Activated T-helper 2 cell treated with anti-CD3 and anti-CD28 coated beads, Interferon-gamma antibody, Interleukin-2, Interleukin-4, amounts not matched to agents 10 μg/mL and 5 μg/mL and 100 μg/mL, durations not matched to agents 14 hours and 24 hours and 36 hours (primary cell): ENCODE measurements around the gene ANLN. TPM values are rescaled to one million over a fixed set of nuclear protein-coding genes. Genes with fewer than 3 reads are reported as not detected.
"Not testable (repeated sequence)": the region's sequence is repeated elsewhere in the genome, so short reads cannot be mapped to it uniquely, and the experiment has no call there.

ENCODE experiments used
- DNase-seq: peaks from one replicate; pipeline ENCODE4 v3.0.0; 2021; ENCODE audit warnings: low spot score
- H3K27ac Mint-ChIP-seq: one replicate; pipeline ENCODE4 v1.8.0; 2021; ENCODE audit warnings: mixed read lengths
- H3K27me3 Mint-ChIP-seq: one replicate; pipeline ENCODE4 v1.8.0; 2021; ENCODE audit warnings: low read depth, mixed read lengths
- H3K36me3 Mint-ChIP-seq: one replicate; pipeline ENCODE4 v1.8.0; 2021; ENCODE audit warnings: low read depth, mixed read lengths
- H3K4me1 Mint-ChIP-seq: one replicate; pipeline ENCODE4 v1.8.0; 2021; ENCODE audit warnings: low read depth, mixed read lengths
- H3K4me3 Mint-ChIP-seq: one replicate; pipeline ENCODE4 v1.8.0; 2021; ENCODE audit warnings: low read depth, mild to moderate bottlenecking, moderate library complexity, mixed read lengths
- H3K9me3 Mint-ChIP-seq: one replicate; pipeline ENCODE4 v1.8.0; 2021; ENCODE audit warnings: mixed read lengths
- intact Hi-C: fragments of 100-400 bp; cut with micrococcal nuclease; formaldehyde crosslinking; loops from one replicate; pipeline ENCODE4 v1.15.1; 2023
- total RNA-seq: library from RNA; stranded (reverse); gene quantifications from 2 replicates; pipeline ENCODE4 v1.2.3, GENCODE V29; 2022

The ANLN gene
- total RNA-seq, 1 donor from 2014 or later: 38.0 TPM

GRCh38 chr7:36366005-36366717 is 23.5 kb upstream of the ANLN start:
- H3K4me1 Mint-ChIP-seq: peaks cover 8% of the 10 kb centered on the region
- no peaks in the 10 kb centered on the region for H3K9me3 Mint-ChIP-seq
- peak overlapping the region; percentile 64 for H3K4me3 Mint-ChIP-seq
- intact Hi-C loops: loop anchor here (2.0 kb wide), 1 partner anchor 213 kb away; the partner anchor contains the start of gene EEPD1
- no peak overlapping the region for H3K27ac Mint-ChIP-seq
- no peak for DNase-seq
- no peaks in the 10 kb centered on the region for H3K36me3 Mint-ChIP-seq
- H3K27me3 Mint-ChIP-seq: peaks cover 35% of the 10 kb centered on the region

DNA sequence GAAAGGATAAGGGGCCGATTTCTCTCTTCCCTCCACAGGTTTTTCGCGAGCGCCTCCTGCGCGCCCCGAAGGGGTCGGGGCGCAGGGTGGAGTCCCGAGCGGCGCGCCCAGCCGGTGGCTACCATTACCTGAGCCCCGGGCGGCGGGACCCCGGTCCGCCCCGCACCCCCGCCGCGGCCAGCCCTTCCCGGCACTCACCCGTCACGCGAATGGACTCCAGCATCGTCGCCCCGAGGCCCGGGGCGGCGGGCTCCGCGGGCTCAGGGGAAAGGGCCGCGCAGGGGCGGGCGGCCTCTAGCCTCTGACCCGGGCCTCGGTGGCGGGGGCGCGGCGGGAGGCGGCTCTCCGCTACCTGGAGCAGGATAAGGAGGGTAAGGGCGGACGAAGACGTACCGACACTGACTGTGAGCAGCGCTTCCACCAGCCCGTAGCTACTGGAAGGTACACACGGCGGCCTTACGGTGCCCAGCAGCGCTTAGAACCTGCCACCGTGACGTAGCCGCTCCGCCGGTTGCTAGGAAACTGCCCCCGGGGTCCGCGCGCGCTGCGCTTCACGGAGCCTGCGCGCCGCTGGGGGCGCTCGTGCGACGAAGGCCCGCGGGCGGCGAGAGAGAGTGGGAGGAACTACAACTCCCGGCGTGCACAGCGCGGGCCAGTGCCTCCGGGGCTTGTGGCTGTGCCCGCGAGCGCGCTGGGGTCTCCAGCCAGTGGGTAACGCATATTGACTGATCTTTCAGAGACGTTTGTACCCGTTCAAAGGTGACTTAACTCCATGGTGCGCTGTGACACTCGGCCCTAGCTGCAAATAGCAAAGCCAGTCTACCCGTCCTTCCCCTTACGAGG is 22.7 kb upstream of the ANLN start:
- H3K27ac Mint-ChIP-seq: no peak overlapping the region
- no peaks in the 10 kb centered on the region for H3K36me3 Mint-ChIP-seq
- intact Hi-C loops: loop anchor here (1.0 to 2.0 kb wide), 2 partner anchors 22 to 214 kb away; partner anchors contain the start of genes ANLN and EEPD1
- H3K9me3 Mint-ChIP-seq: no peaks in the 10 kb centered on the region
- H3K4me3 Mint-ChIP-seq: peak overlapping the region; percentile 84
- peak; percentile 87 for DNase-seq
- peaks cover 39% of the 10 kb centered on the region for H3K27me3 Mint-ChIP-seq
- H3K4me1 Mint-ChIP-seq: peaks cover 11% of the 10 kb centered on the region

GRCh38 chr7:36367561-36368077 is 22.0 kb upstream of the ANLN start:
- Mint-ChIP-seq H3K4me1 (peaks cover 11% of the 10 kb centered on the region), H3K27ac (no peak overlapping the region), H3K9me3 (no peaks in the 10 kb centered on the region), H3K27me3 (peaks cover 41% of the 10 kb centered on the region), H3K4me3 (peak overlapping the region; percentile 84), H3K36me3 (no peaks in the 10 kb centered on the region)
- intact Hi-C loops: loop anchor here (1.0 to 2.0 kb wide), 2 partner anchors 22 to 215 kb away; partner anchors contain the start of genes ANLN and EEPD1
- DNase-seq: no peak

- intact Hi-C loops: no loop called here
- Mint-ChIP-seq H3K9me3 (no peaks in the 10 kb centered on the region), H3K36me3 (no peaks in the 10 kb centered on the region), H3K27me3 (peaks cover 42% of the 10 kb centered on the region), H3K4me3 (peak overlapping the region; percentile 11), H3K27ac (no peak overlapping the region), H3K4me1 (peaks cover 11% of the 10 kb centered on the region)
- no peak for DNase-seq
These were observed 21.2 kb upstream of the ANLN start for GRCh38 chr7:36368496-36368895.

DNA sequence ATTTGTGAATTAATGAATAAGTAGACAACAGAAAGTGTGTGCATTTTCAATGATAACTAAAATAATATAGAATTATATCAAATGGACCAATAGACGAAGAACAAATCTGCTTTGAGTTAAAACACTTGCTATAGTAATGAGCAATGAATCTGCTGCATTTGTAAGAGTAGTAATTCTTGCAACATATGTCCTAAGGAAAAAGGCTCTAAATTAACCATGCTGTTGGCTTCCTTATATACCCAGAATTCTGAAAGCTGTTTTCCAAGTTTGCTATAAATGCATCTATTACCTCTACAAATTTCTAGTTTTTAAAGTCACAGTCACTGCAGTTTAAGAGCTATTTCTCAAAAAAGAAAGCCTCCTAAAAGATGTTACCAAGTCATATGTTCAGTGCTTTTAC is 20.5 kb upstream of the ANLN start:
- no peaks in the 10 kb centered on the region for H3K9me3 Mint-ChIP-seq
- DNase-seq: no peak
- intact Hi-C loops: no loop called here
- peaks cover 41% of the 10 kb centered on the region for H3K27me3 Mint-ChIP-seq
- no peak overlapping the region for H3K4me3 Mint-ChIP-seq
- H3K27ac Mint-ChIP-seq: no peak overlapping the region
- no peaks in the 10 kb centered on the region for H3K36me3 Mint-ChIP-seq
- peaks cover 11% of the 10 kb centered on the region for H3K4me1 Mint-ChIP-seq

DNA sequence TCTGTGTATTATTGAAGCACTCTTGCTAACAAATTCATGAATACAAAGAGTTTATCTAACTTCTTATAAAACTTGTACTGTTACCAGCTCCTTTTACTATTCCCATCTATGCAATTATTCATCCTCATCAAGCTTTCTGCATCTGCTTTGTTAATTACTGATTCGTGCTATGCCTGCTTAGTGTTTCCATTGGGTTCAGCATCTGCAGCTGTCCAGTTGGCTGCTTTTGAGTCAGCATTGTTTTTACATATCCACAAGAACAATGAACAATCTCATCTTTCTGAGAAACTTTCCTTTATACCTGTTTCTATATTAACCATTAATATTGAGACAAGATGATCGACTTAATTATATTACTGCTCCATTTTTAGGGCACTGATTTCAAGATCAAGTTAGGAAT is 19.6 kb upstream of the ANLN start:
- Mint-ChIP-seq H3K27ac (no peak overlapping the region), H3K36me3 (no peaks in the 10 kb centered on the region), H3K4me3 (no peak overlapping the region), H3K4me1 (peaks cover 11% of the 10 kb centered on the region), H3K27me3 (peaks cover 34% of the 10 kb centered on the region), H3K9me3 (no peaks in the 10 kb centered on the region)
- no peak for DNase-seq
- intact Hi-C loops: no loop called here

- peaks cover 38% of the 10 kb centered on the region for H3K27me3 Mint-ChIP-seq
- H3K27ac Mint-ChIP-seq: no peak overlapping the region
- H3K4me1 Mint-ChIP-seq: peaks cover 6% of the 10 kb centered on the region
- intact Hi-C loops: no loop called here
- no peak for DNase-seq
- no peak overlapping the region for H3K4me3 Mint-ChIP-seq
- H3K36me3 Mint-ChIP-seq: no peaks in the 10 kb centered on the region
- H3K9me3 Mint-ChIP-seq: no peaks in the 10 kb centered on the region
These were observed 17.5 kb upstream of the ANLN start for GRCh38 chr7:36372156-36372555.

GRCh38 chr7:36378555-36378954 is 11.1 kb upstream of the ANLN start:
- DNase-seq, H3K36me3 Mint-ChIP-seq, H3K27ac Mint-ChIP-seq, H3K9me3 Mint-ChIP-seq, intact Hi-C loops, H3K4me3 Mint-ChIP-seq: not testable (repeated sequence)
- Mint-ChIP-seq H3K27me3 (peaks cover 22% of the 10 kb centered on the region), H3K4me1 (peaks cover 13% of the 10 kb centered on the region)

DNA sequence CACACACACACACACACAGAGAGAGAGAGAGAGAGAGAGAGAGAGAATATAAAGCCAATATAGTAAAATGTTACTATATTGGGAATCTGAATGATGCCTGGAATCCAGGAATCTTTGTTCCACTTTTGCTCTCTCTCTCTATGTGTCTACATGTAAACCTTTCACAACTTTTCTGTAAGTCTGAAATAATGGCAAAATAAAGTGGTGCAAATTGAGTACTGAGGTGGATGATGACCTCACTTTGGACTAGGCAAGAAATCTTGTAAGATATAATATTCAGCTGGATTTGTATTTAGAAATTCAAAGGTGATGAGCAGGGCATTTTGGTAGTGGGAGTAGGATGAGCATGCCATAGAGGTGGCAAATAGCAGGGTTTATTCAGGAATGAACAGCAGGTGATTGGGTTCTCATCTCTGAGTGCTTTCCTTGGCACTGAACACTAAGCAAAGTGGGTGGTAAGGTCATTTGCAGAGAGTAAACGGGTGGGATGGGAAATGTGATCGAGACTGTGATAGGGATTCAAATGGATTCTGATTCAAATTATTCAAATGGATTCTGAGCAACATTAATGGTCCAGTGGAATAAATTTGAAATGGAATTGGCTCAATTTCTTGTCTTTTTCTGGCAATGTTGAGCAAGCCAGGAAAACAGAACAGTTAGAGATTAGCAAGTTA is 9.7 kb upstream of the ANLN start:
- no peak for DNase-seq
- H3K4me3 Mint-ChIP-seq: no peak overlapping the region
- H3K9me3 Mint-ChIP-seq: no peaks in the 10 kb centered on the region
- no peak overlapping the region for H3K27ac Mint-ChIP-seq
- H3K27me3 Mint-ChIP-seq: peaks cover 22% of the 10 kb centered on the region
- H3K36me3 Mint-ChIP-seq: no peaks in the 10 kb centered on the region
- intact Hi-C loops: no loop called here
- peaks cover 13% of the 10 kb centered on the region for H3K4me1 Mint-ChIP-seq

DNA sequence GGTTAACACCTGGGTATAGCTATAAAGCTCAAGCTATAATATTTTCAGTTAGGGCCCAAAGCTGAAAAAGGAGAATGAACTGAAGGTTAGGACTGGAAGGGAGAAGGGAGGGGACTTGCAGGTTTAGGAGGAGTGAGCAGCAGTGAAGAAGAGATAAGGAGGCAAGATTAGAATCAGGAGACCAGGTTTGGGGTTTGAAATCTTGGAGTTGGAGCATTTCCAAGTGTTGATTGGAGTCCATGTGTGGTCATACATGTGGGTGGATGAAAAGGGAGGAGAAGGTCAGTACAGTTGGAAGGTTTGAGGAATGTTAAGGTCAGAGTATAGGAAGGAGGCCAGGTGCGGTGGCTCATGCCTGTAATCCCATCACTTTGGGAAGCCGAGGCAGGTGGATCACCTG is 8.6 kb upstream of the ANLN start:
- no peak for DNase-seq
- no peak overlapping the region for H3K4me3 Mint-ChIP-seq
- no peaks in the 10 kb centered on the region for H3K36me3 Mint-ChIP-seq
- no peak overlapping the region for H3K27ac Mint-ChIP-seq
- H3K9me3 Mint-ChIP-seq: no peaks in the 10 kb centered on the region
- peaks cover 13% of the 10 kb centered on the region for H3K4me1 Mint-ChIP-seq
- peaks cover 19% of the 10 kb centered on the region for H3K27me3 Mint-ChIP-seq
- intact Hi-C loops: no loop called here

DNA sequence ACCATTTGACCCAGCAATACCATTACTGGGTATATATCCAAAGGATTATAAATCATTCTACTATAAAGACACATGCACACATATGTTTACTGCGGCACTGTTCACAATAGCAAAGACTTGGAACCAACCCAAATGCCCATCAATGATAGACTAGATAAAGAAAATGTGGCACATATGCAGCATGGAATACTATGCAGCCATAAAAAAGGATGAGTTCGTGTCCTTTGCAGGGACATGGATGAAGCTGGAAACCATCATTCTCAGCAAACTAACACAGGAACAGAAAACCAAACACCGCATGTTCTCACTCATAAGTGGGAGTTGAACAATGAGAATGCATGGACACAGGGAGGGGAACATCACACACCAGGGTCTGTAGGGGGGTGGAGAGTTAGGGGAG is 6.4 kb upstream of the ANLN start:
- H3K27me3 Mint-ChIP-seq: not testable (repeated sequence)

GRCh38 chr7:36385646-36386045 is 4.0 kb upstream of the ANLN start:
- intact Hi-C loops, H3K27me3 Mint-ChIP-seq, DNase-seq, H3K9me3 Mint-ChIP-seq, H3K27ac Mint-ChIP-seq, H3K36me3 Mint-ChIP-seq, H3K4me3 Mint-ChIP-seq, H3K4me1 Mint-ChIP-seq: not testable (repeated sequence)

More for the DNA sequence above, 6.4 kb upstream of the ANLN start:
- intact Hi-C loops, H3K27ac Mint-ChIP-seq, H3K9me3 Mint-ChIP-seq, H3K4me3 Mint-ChIP-seq, H3K36me3 Mint-ChIP-seq, DNase-seq, H3K4me1 Mint-ChIP-seq: not testable (repeated sequence)
